PFSK-1 (cell line): ENCODE measurements around the gene HOXD11.

Experiments
- FOXP2 ChIP-seq: optimal IDR thresholded peaks from 2 replicates; pipeline ENCODE3; 2011; ENCODE audit warnings: borderline replicate concordance, control low read depth, inconsistent platforms; ENCODE audit not compliant: insufficient read depth; ENCODE audit errors: extremely low read length, extremely low read depth
- POLR2AphosphoS5 ChIP-seq: IDR thresholded peaks from 2 replicates; pipeline ENCODE4 v1.6.1; 2012; ENCODE audit warnings: low read depth, mild to moderate bottlenecking, control low read depth, low read length, moderate library complexity
- REST ChIP-seq, 2 experiments: IDR thresholded peaks; 2 replicates each; pipeline versions ENCODE4 v1.6.1 to v1.8.0; 2011 to 2012; ENCODE audit warnings: low read depth in 2 of 2, low read length in 2 of 2, control low read depth in 1 of 2, inconsistent platforms in 1 of 2, mild to moderate bottlenecking in 1 of 2, moderate library complexity in 1 of 2; ENCODE audit not compliant: insufficient read depth in 1 of 2
- SIN3A ChIP-seq: IDR thresholded peaks from 2 replicates; pipeline ENCODE4 v1.6.1; 2012; ENCODE audit warnings: mild to moderate bottlenecking, low read length, moderate library complexity, borderline replicate concordance; ENCODE audit not compliant: insufficient read depth
- TAF1 ChIP-seq: IDR thresholded peaks from 2 replicates; pipeline ENCODE4 v1.6.1; 2012; ENCODE audit warnings: low read length, control low read depth, borderline replicate concordance; ENCODE audit not compliant: insufficient read depth

The HOXD11 gene

GRCh38 chr2:176099159-176099727 is 7.8 kb upstream of the HOXD11 start:
- no peak for TF ChIP-seq REST (IDR thresholded peaks at IDR 0.05; ENCODE audit: insufficient read depth in 1 of 2, low read depth in 2 of 2, low read length in 2 of 2)
- TF ChIP-seq SIN3A: no peak
- TF ChIP-seq FOXP2: no peak
- no peak for TF ChIP-seq TAF1
- no peak for TF ChIP-seq POLR2AphosphoS5

GRCh38 chr2:176099728-176100546 is 7.1 kb upstream of the HOXD11 start, which contains the start of gene HOXD12:
Gene HOXD12 (plus strand): TSS chr2:176099795. CDS start chr2:176099802, 7 bp downstream.
- TF ChIP-seq POLR2AphosphoS5 (no peak), REST (IDR thresholded peaks at IDR 0.05; ENCODE audit: insufficient read depth in 1 of 2, low read depth in 2 of 2, low read length in 2 of 2) (no peak), SIN3A (no peak)

GRCh38 chr2:176100547-176101140 is 6.4 kb upstream of the HOXD11 start:
- TF ChIP-seq FOXP2 (no peak), TAF1 (no peak), REST (IDR thresholded peaks at IDR 0.05; ENCODE audit: insufficient read depth in 1 of 2, low read depth in 2 of 2, low read length in 2 of 2) (no peak), SIN3A (no peak), POLR2AphosphoS5 (no peak)

GRCh38 chr2:176101216-176101830 is 5.8 kb upstream of the HOXD11 start:
- TF ChIP-seq SIN3A (no peak), POLR2AphosphoS5 (no peak), FOXP2 (no peak), TAF1 (no peak), REST (IDR thresholded peaks at IDR 0.05; ENCODE audit: insufficient read depth in 1 of 2, low read depth in 2 of 2, low read length in 2 of 2) (no peak)
